NCI-H2227 treated with DMSO at 0.1 percent for 48 hours (cell line): ENCODE results near the gene PEAK1.

Experiments
- DNase-seq: peaks from one replicate; lab custom pipeline; 2025; lab: John Stamatoyannopoulos, UW

The PEAK1 gene

GRCh38 chr15:77123854-77124253 is 296.1 kb downstream of the PEAK1 start:
- DNase-seq: no peak

- DNase-seq: no peak
Observed at GRCh38 chr15:77122576-77122975, 297.3 kb downstream of the PEAK1 start.

DNA sequence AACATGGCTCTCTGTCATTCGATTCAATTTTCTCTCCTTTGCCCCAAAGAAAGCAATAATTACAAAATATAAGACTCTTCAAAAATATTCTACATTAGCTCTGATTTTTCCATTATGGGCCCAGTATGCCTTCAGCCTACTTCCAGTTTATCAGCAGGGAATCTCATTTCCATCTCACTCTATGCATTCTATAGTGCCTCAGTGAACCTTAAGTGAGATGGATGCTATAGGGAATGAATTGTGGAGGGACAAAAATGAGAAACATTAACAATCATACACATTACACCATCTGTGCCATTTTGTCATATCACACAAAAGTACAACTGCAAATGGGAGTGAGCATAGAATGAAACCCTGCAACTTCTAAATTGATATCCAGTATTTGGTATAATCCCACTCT is 298.3 kb downstream of the PEAK1 start:
- no peak for DNase-seq

- DNase-seq: no peak
Observed at GRCh38 chr15:77120576-77120975, 299.3 kb downstream of the PEAK1 start.

GRCh38 chr15:77119446-77119845 is 300.5 kb downstream of the PEAK1 start:
- no peak for DNase-seq

DNA sequence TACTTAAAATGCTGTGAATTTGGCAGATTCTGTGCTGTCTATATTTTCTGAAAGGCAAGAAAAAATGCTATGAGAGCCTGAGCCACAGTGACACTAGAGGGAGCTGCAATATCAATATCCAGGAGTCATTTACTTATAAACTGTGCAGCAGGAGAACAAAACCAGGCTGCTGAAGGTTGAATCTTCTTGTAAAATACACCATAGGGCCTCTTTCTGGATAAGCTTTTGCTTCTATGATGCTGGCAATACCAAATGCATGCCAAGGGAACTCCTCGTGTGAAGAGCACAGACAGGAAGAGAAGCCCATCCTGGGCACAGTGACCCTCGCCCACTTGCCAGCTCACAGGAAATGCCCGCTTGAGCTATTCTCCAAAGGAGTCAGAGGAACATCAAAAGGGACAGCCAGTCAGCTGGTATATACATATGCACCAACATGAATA is 301.0 kb downstream of the PEAK1 start:
- peak; percentile 16 for DNase-seq

GRCh38 chr15:77115179-77115578 is 304.7 kb downstream of the PEAK1 start:
- DNase-seq: no peak

GRCh38 chr15:77112838-77113504 is 306.9 kb downstream of the PEAK1 start:
- peak; percentile 46 for DNase-seq

- no peak for DNase-seq
Observed at GRCh38 chr15:77111789-77112188, 308.1 kb downstream of the PEAK1 start.

- DNase-seq: peak; percentile 11
Observed at GRCh38 chr15:77107531-77108355, 312.2 kb downstream of the PEAK1 start.

GRCh38 chr15:77107068-77107467 is 312.8 kb downstream of the PEAK1 start:
- no peak for DNase-seq

- no peak for DNase-seq
Observed at GRCh38 chr15:77104155-77104554, 315.7 kb downstream of the PEAK1 start.

- DNase-seq: no peak
Observed at GRCh38 chr15:77099741-77100463, 320.0 kb downstream of the PEAK1 start.

- no peak for DNase-seq
Observed at GRCh38 chr15:77098572-77098971, 321.3 kb downstream of the PEAK1 start.

- DNase-seq: no peak
Observed at GRCh38 chr15:77097921-77098320, 322.0 kb downstream of the PEAK1 start.

DNA sequence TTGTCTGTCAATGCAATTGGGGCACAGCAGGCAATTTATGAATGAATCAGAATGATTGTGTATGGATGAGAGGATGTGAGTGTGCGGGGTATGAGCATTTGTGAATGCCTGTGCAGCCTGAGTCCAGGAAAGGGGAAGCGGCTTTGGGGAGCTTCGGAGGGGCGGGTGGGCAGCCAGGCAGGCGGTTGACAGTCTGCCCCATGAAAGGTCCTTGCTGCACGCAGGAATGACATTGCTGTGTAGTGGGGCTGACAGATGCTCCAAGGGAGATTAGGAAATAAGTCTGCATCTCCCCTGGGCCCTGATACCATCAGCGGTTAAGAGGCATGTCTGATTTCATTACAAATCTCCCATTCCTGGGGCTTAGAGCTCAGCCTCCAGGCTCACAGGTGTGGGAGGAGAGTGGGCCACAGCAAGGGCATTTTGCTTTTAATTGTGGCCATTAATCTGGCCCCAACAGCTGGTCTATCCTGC is 322.6 kb downstream of the PEAK1 start:
- no peak for DNase-seq

DNA sequence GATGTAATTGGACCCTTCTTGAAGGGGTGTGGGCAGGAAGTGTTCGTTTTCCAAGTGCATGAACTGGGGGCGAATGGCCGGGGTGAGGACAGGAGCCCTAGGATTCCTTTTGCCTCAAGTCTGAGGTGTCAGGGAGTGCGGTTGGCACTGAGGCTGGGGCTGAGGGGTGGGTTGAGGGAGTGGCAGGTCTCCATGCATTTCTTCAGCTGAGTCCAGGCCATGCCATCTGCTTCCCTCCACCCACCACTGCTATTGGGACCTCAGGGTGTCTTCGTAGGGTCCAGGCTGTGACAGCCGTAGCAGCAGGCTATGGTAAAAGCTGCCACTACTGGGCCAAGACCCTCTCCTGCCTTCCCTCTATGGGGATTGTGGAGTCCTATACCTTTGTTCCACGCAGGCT is 323.4 kb downstream of the PEAK1 start:
- no peak for DNase-seq

DNA sequence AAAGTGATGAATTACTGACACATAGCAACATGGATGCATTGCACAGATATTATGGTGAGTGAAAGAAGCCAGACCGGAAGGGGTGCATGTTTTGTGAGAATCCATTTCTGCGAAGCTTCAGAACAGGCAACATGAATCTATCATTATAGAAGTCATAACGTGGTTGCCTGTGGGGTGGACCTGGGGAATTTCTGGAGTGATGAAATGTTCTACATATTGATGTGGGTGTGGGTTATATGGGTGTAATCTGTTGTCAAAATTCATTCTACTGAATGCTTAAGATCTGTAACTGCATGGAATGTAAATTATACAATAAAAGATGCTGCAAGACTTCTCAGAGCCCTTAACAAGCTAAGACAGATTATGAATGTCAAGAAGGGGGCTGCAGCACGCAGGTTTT is 323.8 kb downstream of the PEAK1 start:
- DNase-seq: no peak

GRCh38 chr15:77094397-77095030 is 325.4 kb downstream of the PEAK1 start:
- DNase-seq: no peak

DNA sequence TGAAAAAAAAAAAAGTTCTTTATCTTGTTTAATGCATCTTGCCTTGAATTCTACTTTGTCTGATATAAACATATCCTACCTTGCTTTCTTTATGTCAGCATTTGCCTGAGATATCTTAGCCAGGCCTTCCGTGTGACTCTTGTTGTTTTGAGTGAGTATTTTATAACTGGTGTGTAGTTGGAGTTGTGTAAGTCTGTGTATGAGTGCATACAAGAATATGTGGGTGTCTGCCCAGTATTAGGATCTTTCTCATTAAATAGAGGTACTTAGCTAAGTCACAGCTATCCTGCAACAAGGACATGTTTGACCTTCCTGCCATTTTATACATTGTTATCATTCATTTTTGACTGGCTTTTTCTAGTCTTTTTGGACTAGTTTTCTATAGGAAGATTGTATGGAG is 326.5 kb downstream of the PEAK1 start:
- no peak for DNase-seq

GRCh38 chr15:77091097-77091496 is 328.8 kb downstream of the PEAK1 start:
- DNase-seq: no peak

- no peak for DNase-seq
Observed at GRCh38 chr15:77087213-77087612, 332.7 kb downstream of the PEAK1 start.
